ENCODE measurements around the gene TEX29. TPM values are rescaled to one million over a fixed set of nuclear protein-coding genes. Genes with fewer than 3 reads are reported as not detected.

TEX29 gene
- total RNA-seq, 1 experiment from 2014 or later: 0.45 TPM

DNA sequence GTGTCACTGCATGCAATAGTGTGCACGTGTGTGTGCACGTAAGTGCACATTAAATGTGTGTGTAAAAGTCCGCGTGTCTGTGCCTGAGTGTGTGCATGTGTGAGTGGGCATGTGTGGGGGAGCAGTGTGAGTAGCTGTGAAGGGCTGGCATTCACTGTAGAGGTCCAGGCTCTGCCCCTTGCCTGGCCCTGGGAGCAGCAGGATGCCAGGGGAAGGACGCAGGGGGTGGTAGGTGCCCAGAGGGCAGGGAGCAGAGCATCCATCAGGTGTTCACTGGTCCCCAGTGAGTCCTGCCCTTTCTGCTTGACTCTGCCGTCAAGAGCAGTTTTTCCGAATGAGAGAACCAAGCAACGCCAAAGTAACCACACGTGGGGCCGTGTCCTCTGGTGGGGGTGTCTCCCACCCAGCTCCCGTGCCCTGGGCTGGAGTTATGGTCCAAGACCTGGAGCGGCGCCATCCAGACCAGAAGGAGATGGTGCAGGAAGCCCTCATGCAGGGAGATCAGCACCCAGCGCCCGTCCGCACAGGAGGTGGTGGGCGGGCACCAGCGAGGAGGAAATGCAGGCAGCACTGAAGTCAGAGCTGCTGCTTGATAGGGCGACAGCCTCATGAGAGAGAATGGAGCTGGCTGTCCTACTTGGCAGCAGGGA lies 68.5 kb downstream of the TEX29 start:
- BruUV-seq (replicated peaks): no TSS peak
- POLR2A ChIA-PET (ENCODE audit: low non-redundant PET): no interaction called here
- TF ChIP-seq, protein P1, sequence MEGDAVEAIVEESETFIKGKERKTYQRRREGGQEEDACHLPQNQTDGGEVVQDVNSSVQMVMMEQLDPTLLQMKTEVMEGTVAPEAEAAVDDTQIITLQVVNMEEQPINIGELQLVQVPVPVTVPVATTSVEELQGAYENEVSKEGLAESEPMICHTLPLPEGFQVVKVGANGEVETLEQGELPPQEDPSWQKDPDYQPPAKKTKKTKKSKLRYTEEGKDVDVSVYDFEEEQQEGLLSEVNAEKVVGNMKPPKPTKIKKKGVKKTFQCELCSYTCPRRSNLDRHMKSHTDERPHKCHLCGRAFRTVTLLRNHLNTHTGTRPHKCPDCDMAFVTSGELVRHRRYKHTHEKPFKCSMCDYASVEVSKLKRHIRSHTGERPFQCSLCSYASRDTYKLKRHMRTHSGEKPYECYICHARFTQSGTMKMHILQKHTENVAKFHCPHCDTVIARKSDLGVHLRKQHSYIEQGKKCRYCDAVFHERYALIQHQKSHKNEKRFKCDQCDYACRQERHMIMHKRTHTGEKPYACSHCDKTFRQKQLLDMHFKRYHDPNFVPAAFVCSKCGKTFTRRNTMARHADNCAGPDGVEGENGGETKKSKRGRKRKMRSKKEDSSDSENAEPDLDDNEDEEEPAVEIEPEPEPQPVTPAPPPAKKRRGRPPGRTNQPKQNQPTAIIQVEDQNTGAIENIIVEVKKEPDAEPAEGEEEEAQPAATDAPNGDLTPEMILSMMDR (conservative IDR thresholded peaks at IDR 0.05; ENCODE audit: low read depth, low read length): no peak
- no peak for TF ChIP-seq EZH2 (IDR thresholded peaks at IDR 0.05; ENCODE audit: borderline replicate concordance, low read depth, low read length, poor library complexity, severe bottlenecking)
- DNase-seq (ENCODE audit: low spot score): peak; percentile 7
- no peaks in the 10 kb centered on the region for H3K27me3 ChIP-seq (replicated peaks; ENCODE audit: insufficient read depth, low read depth, low read length, poor library complexity)
- no peak overlapping the region for H3K27ac ChIP-seq (ENCODE audit: low read depth, low read length, poor library complexity, severe bottlenecking)
- no peaks in the 10 kb centered on the region for H3K36me3 ChIP-seq (ENCODE audit: insufficient read depth, low read length, poor library complexity, severe bottlenecking)
- H3K4me3 ChIP-seq (ENCODE audit: low read depth, low read length, poor library complexity, severe bottlenecking): no peak overlapping the region
- no peaks in the 10 kb centered on the region for H3K4me1 ChIP-seq (ENCODE audit: insufficient read depth, low read length, poor library complexity, severe bottlenecking)
- intact Hi-C loops (cut with micrococcal nuclease; ENCODE audit: unreplicated experiment): no loop called here
- no peaks in the 10 kb centered on the region for H3K9me3 ChIP-seq (ENCODE audit: low read depth, low read length, poor library complexity, severe bottlenecking)
- CTCF ChIA-PET: no interaction called here

DNA sequence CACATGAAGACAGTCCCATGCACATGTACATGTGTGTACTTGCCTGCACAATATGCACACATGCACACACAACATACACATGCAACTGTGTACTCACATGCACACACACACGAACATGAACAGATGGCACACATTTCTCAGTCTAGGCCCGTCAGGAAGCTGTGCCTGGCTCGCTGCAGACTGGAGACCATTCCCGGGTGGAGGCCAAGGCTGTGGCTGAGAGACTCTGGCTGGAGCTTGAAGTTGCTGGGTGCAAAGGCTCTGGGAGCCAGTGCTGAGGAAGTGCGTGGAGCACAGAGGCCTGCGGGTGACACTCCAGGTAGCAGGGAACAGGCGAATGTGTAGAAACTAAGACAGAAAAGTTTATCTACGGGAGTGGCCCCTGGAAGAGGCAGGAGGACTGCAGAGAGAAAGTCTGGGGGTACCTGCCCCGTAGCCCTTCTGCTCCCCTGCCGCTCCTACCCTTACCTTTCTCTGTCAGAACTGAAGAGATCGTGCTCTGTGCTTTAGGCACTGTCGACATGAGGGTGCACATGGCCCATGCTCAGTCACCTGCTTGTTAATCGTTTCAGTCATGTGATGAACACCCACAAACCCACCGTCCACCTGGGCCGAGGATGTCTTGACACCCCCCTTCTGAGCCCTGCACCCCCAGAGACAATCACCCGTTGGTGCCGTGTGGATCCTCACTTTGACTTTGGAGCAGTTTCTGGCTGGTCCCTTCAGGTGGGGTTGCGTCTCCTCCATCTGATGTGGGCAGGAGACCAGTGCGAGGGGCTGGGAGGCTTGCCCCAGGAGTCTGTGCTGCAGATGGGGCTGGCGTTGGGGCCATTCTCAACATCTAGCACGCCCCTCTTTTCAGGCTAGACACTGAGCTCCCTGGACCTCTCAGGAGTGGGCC lies 69.4 kb downstream of the TEX29 start:
- BruUV-seq (replicated peaks): no TSS peak
- H3K9me3 ChIP-seq (ENCODE audit: low read depth, low read length, poor library complexity, severe bottlenecking): no peaks in the 10 kb centered on the region
- CTCF ChIA-PET: no interaction called here
- POLR2A ChIA-PET (ENCODE audit: low non-redundant PET): no interaction called here
- H3K36me3 ChIP-seq (ENCODE audit: insufficient read depth, low read length, poor library complexity, severe bottlenecking): no peaks in the 10 kb centered on the region
- no peak overlapping the region for H3K27ac ChIP-seq (ENCODE audit: low read depth, low read length, poor library complexity, severe bottlenecking)
- no peaks in the 10 kb centered on the region for H3K4me1 ChIP-seq (ENCODE audit: insufficient read depth, low read length, poor library complexity, severe bottlenecking)
- no peaks in the 10 kb centered on the region for H3K27me3 ChIP-seq (replicated peaks; ENCODE audit: insufficient read depth, low read depth, low read length, poor library complexity)
- intact Hi-C loops (cut with micrococcal nuclease; ENCODE audit: unreplicated experiment): no loop called here
- DNase-seq (ENCODE audit: low spot score): no peak
- no peak for TF ChIP-seq EZH2 (IDR thresholded peaks at IDR 0.05; ENCODE audit: borderline replicate concordance, low read depth, low read length, poor library complexity, severe bottlenecking)
- TF ChIP-seq, protein P1 (conservative IDR thresholded peaks at IDR 0.05; ENCODE audit: low read depth, low read length): no peak
- H3K4me3 ChIP-seq (ENCODE audit: low read depth, low read length, poor library complexity, severe bottlenecking): no peak overlapping the region

DNA sequence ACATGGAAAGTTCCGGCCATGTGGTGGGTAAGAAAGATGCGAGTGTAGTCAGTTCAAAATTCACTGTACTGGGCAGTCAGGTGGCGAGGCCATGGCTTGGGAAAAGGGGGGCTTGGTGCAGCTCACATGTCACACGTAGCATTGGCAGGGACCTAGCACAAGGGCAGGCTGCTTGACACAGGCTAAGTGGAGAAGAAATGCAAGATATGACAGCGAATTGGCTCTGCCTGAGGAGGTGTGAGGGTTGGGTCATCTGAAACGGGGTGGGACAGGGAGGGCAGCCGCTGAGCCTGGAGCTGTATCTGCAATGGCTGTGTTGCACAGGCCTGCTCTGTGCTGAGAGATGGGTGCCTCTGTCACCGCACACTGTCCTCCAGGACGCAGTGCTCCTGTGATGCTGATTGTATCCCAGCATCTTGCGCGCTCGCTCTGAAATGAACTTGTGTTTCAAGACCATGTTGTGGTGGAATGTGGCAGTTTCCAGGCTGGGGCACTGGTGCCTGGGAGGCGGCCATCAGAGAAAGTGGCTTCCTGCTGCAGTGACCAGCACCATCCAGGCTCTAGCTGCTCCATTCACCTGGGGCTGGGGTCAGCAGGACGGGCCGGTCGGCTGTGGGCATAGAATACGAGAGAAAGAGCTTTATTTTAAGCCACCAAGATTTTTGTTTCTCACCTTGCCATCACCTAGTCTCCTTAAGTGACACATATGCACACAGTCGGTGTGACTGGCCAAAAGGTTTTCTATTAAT lies 70.3 kb downstream of the TEX29 start:
- CTCF ChIA-PET: no interaction called here
- no peak overlapping the region for H3K4me3 ChIP-seq (ENCODE audit: low read depth, low read length, poor library complexity, severe bottlenecking)
- TF ChIP-seq, protein P1 (conservative IDR thresholded peaks at IDR 0.05; ENCODE audit: low read depth, low read length): no peak
- no peak for TF ChIP-seq EZH2 (IDR thresholded peaks at IDR 0.05; ENCODE audit: borderline replicate concordance, low read depth, low read length, poor library complexity, severe bottlenecking)
- no peak for DNase-seq (ENCODE audit: low spot score)
- intact Hi-C loops (cut with micrococcal nuclease; ENCODE audit: unreplicated experiment): no loop called here
- H3K36me3 ChIP-seq (ENCODE audit: insufficient read depth, low read length, poor library complexity, severe bottlenecking): no peaks in the 10 kb centered on the region
- no TSS peak for BruUV-seq (replicated peaks)
- POLR2A ChIA-PET (ENCODE audit: low non-redundant PET): no interaction called here
- H3K27me3 ChIP-seq (replicated peaks; ENCODE audit: insufficient read depth, low read depth, low read length, poor library complexity): no peaks in the 10 kb centered on the region
- H3K4me1 ChIP-seq (ENCODE audit: insufficient read depth, low read length, poor library complexity, severe bottlenecking): no peaks in the 10 kb centered on the region
- H3K27ac ChIP-seq (ENCODE audit: low read depth, low read length, poor library complexity, severe bottlenecking): no peak overlapping the region
- H3K9me3 ChIP-seq (ENCODE audit: low read depth, low read length, poor library complexity, severe bottlenecking): no peaks in the 10 kb centered on the region
